ENCODE data around the gene YARS2. TPM values are rescaled to one million over a fixed set of nuclear protein-coding genes. Genes with fewer than 3 reads are reported as not detected.

YARS2 gene
- total RNA-seq, 1 donor from 2014 or later: 26.5 TPM

GRCh38 chr12:32776258-32776657, 20.6 kb upstream of the YARS2 start:
- no peaks in the 10 kb centered on the region for H3K27me3 ChIP-seq (ENCODE audit: insufficient read depth, low read length)
- TF ChIP-seq, protein P1, sequence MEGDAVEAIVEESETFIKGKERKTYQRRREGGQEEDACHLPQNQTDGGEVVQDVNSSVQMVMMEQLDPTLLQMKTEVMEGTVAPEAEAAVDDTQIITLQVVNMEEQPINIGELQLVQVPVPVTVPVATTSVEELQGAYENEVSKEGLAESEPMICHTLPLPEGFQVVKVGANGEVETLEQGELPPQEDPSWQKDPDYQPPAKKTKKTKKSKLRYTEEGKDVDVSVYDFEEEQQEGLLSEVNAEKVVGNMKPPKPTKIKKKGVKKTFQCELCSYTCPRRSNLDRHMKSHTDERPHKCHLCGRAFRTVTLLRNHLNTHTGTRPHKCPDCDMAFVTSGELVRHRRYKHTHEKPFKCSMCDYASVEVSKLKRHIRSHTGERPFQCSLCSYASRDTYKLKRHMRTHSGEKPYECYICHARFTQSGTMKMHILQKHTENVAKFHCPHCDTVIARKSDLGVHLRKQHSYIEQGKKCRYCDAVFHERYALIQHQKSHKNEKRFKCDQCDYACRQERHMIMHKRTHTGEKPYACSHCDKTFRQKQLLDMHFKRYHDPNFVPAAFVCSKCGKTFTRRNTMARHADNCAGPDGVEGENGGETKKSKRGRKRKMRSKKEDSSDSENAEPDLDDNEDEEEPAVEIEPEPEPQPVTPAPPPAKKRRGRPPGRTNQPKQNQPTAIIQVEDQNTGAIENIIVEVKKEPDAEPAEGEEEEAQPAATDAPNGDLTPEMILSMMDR (IDR thresholded peaks at IDR 0.05; ENCODE audit: insufficient read depth, low read depth, low read length): no peak
- TF ChIP-seq EZH2 (IDR thresholded peaks at IDR 0.05; ENCODE audit: insufficient read depth, low read length): no peak
- H3K9me3 ChIP-seq (ENCODE audit: insufficient read depth, low read depth, low read length): no peaks in the 10 kb centered on the region
- no peak overlapping the region for H3K27ac ChIP-seq (ENCODE audit: low read depth, low read length)
- no peaks in the 10 kb centered on the region for H3K27me3 Mint-ChIP-seq (ENCODE audit: low read depth, unreplicated experiment)
- H4K20me1 ChIP-seq (ENCODE audit: insufficient read depth, low read length): no peaks in the 10 kb centered on the region
- FAIRE-seq: no peak
- no peak overlapping the region for H3K4me3 Mint-ChIP-seq (ENCODE audit: unreplicated experiment)
- no peak for DNase-seq (ENCODE audit: low read depth)
- H3K79me2 ChIP-seq (ENCODE audit: insufficient read depth, low read length): no peaks in the 10 kb centered on the region
- no peak overlapping the region for H2AFZ ChIP-seq (ENCODE audit: low read depth, low read length)
- no peak overlapping the region for H3K4me3 ChIP-seq (ENCODE audit: insufficient read depth, low read depth, low read length)
- no peak overlapping the region for H3K27ac Mint-ChIP-seq (ENCODE audit: unreplicated experiment)
- peaks cover 8% of the 10 kb centered on the region for H3K4me1 Mint-ChIP-seq (ENCODE audit: low read depth, unreplicated experiment)
- no peaks in the 10 kb centered on the region for H3K4me1 ChIP-seq (ENCODE audit: insufficient read depth, low read length)
- no peaks in the 10 kb centered on the region for H3K36me3 Mint-ChIP-seq (ENCODE audit: low read depth, unreplicated experiment)
- no peak overlapping the region for H3K9ac ChIP-seq (ENCODE audit: low read length)
- no peak overlapping the region for H3K4me2 ChIP-seq (ENCODE audit: low read length)
- no peaks in the 10 kb centered on the region for H3K36me3 ChIP-seq (ENCODE audit: insufficient read depth, low read length)
- H3K9me3 Mint-ChIP-seq (ENCODE audit: unreplicated experiment): no peaks in the 10 kb centered on the region

GRCh38 chr12:32773691-32774090, 18.0 kb upstream of the YARS2 start:
- H3K36me3 Mint-ChIP-seq (ENCODE audit: low read depth, unreplicated experiment): no peaks in the 10 kb centered on the region
- no peak overlapping the region for H3K4me3 Mint-ChIP-seq (ENCODE audit: unreplicated experiment)
- H3K27me3 Mint-ChIP-seq (ENCODE audit: low read depth, unreplicated experiment): no peaks in the 10 kb centered on the region
- Histone ChIP-seq H3K4me2 (ENCODE audit: low read length) (no peak overlapping the region), H3K79me2 (ENCODE audit: insufficient read depth, low read length) (no peaks in the 10 kb centered on the region), H3K27me3 (ENCODE audit: insufficient read depth, low read length) (no peaks in the 10 kb centered on the region), H3K9ac (ENCODE audit: low read length) (no peak overlapping the region), H3K4me1 (ENCODE audit: insufficient read depth, low read length) (no peaks in the 10 kb centered on the region), H2AFZ (ENCODE audit: low read depth, low read length) (no peak overlapping the region), H3K4me3 (ENCODE audit: insufficient read depth, low read depth, low read length) (no peak overlapping the region), H3K36me3 (ENCODE audit: insufficient read depth, low read length) (no peaks in the 10 kb centered on the region), H3K9me3 (ENCODE audit: insufficient read depth, low read depth, low read length) (no peaks in the 10 kb centered on the region), H4K20me1 (ENCODE audit: insufficient read depth, low read length) (no peaks in the 10 kb centered on the region), H3K27ac (ENCODE audit: low read depth, low read length) (no peak overlapping the region)
- DNase-seq (ENCODE audit: low read depth) (no peak), FAIRE-seq (no peak)
- H3K4me1 Mint-ChIP-seq (ENCODE audit: low read depth, unreplicated experiment): peaks cover 3% of the 10 kb centered on the region
- no peaks in the 10 kb centered on the region for H3K9me3 Mint-ChIP-seq (ENCODE audit: unreplicated experiment)
- TF ChIP-seq, protein P1 (IDR thresholded peaks at IDR 0.05; ENCODE audit: insufficient read depth, low read depth, low read length): no peak
- TF ChIP-seq EZH2 (IDR thresholded peaks at IDR 0.05; ENCODE audit: insufficient read depth, low read length): no peak
- H3K27ac Mint-ChIP-seq (ENCODE audit: unreplicated experiment): no peak overlapping the region

- FAIRE-seq (no peak), DNase-seq (ENCODE audit: low read depth) (no peak)
- no peak overlapping the region for H2AFZ ChIP-seq (ENCODE audit: low read depth, low read length)
- no peak overlapping the region for H3K27ac ChIP-seq (ENCODE audit: low read depth, low read length)
- no peak for TF ChIP-seq EZH2 (IDR thresholded peaks at IDR 0.05; ENCODE audit: insufficient read depth, low read length)
- TF ChIP-seq, protein P1 (IDR thresholded peaks at IDR 0.05; ENCODE audit: insufficient read depth, low read depth, low read length): no peak
- Mint-ChIP-seq H3K9me3 (ENCODE audit: unreplicated experiment) (no peaks in the 10 kb centered on the region), H3K27me3 (ENCODE audit: low read depth, unreplicated experiment) (peaks cover 4% of the 10 kb centered on the region), H3K36me3 (ENCODE audit: low read depth, unreplicated experiment) (no peaks in the 10 kb centered on the region), H3K4me3 (ENCODE audit: unreplicated experiment) (no peak overlapping the region), H3K27ac (ENCODE audit: unreplicated experiment) (no peak overlapping the region), H3K4me1 (ENCODE audit: low read depth, unreplicated experiment) (no peaks in the 10 kb centered on the region)
- H3K9ac ChIP-seq (ENCODE audit: low read length): no peak overlapping the region
- H3K9me3 ChIP-seq (ENCODE audit: insufficient read depth, low read depth, low read length): no peaks in the 10 kb centered on the region
- H4K20me1 ChIP-seq (ENCODE audit: insufficient read depth, low read length): no peaks in the 10 kb centered on the region
- H3K27me3 ChIP-seq (ENCODE audit: insufficient read depth, low read length): no peaks in the 10 kb centered on the region
- no peaks in the 10 kb centered on the region for H3K36me3 ChIP-seq (ENCODE audit: insufficient read depth, low read length)
- H3K79me2 ChIP-seq (ENCODE audit: insufficient read depth, low read length): no peaks in the 10 kb centered on the region
- no peak overlapping the region for H3K4me3 ChIP-seq (ENCODE audit: insufficient read depth, low read depth, low read length)
- no peak overlapping the region for H3K4me2 ChIP-seq (ENCODE audit: low read length)
- no peaks in the 10 kb centered on the region for H3K4me1 ChIP-seq (ENCODE audit: insufficient read depth, low read length)
Observed at GRCh38 chr12:32770141-32770540, 14.4 kb upstream of the YARS2 start.
